HepG2 (cell line): Measurements from ENCODE around the gene POLR3F. TPM values are rescaled to one million over a fixed set of nuclear protein-coding genes. Genes with fewer than 3 reads are reported as not detected.
A peak's percentile ranks its signal among the peaks of the same experiment; 100 is the strongest.

Source experiments
- ATF4 ChIP-seq, 2 experiments: fragments of 450-650 bp in 1 of 2; sonication (generic) in 1 of 2; formaldehyde crosslinking; IDR thresholded peaks; 2 replicates each; pipeline versions ENCODE4 v1.5.0 to v1.8.0; 2020 to 2022; ENCODE audit warnings: mild to moderate bottlenecking in 1 of 2, missing genetic modification reagents in 1 of 2
- CCAR2 ChIP-seq: fragments of 200-400 bp; formaldehyde crosslinking; optimal IDR thresholded peaks from 2 replicates; pipeline ENCODE3; 2018; ENCODE audit warnings: low read depth, mild to moderate bottlenecking, low read length, moderate library complexity
- CREB3 ChIP-seq: sonication (generic); formaldehyde crosslinking; IDR thresholded peaks from 2 replicates; pipeline ENCODE4 v1.5.0; 2020; ENCODE audit warnings: missing genetic modification reagents
- E2F5 ChIP-seq: sonication (generic); formaldehyde crosslinking; conservative IDR thresholded peaks from 2 replicates; pipeline ENCODE4 v1.4.0; 2020; ENCODE audit warnings: missing genetic modification reagents
- GABPB1 ChIP-seq: IDR thresholded peaks from 2 replicates; pipeline ENCODE4 v1.6.1; 2016; ENCODE audit warnings: mild to moderate bottlenecking, missing genetic modification reagents, moderate library complexity, missing compliant biosample characterization
- KDM1A ChIP-seq: IDR thresholded peaks from 2 replicates; pipeline ENCODE4 v1.6.1; 2016; ENCODE audit warnings: missing compliant biosample characterization
- NFE2L2 ChIP-seq: fragments of 150-350 bp; IDR thresholded peaks from 2 replicates; pipeline ENCODE4 v1.6.1; 2014; ENCODE audit warnings: low read length
- PHF5A ChIP-seq: IDR thresholded peaks from one replicate; pipeline ENCODE4 v1.6.1; 2018; ENCODE audit warnings: low read depth, missing genetic modification reagents; ENCODE audit not compliant: unreplicated experiment
- PRDM4 ChIP-seq: sonication (generic); formaldehyde crosslinking; IDR thresholded peaks from 2 replicates; pipeline ENCODE4 v1.9.0; 2021; ENCODE audit warnings: missing genetic modification reagents, borderline replicate concordance
- SRSF9 ChIP-seq: fragments of 200-400 bp; formaldehyde crosslinking; IDR thresholded peaks from 2 replicates; pipeline ENCODE4 v1.6.1; 2018; ENCODE audit warnings: borderline replicate concordance, mild to moderate bottlenecking, low read depth, low read length; ENCODE audit not compliant: insufficient read depth, poor library complexity, severe bottlenecking
- STAG1 ChIP-seq: sonication (generic); formaldehyde crosslinking; IDR thresholded peaks from 2 replicates; pipeline ENCODE4 v1.4.0; 2020; ENCODE audit warnings: missing genetic modification reagents
- TBX2 ChIP-seq: sonication (generic); formaldehyde crosslinking; IDR thresholded peaks from 2 replicates; pipeline ENCODE4 v1.5.0; 2020; ENCODE audit warnings: missing genetic modification reagents, mild to moderate bottlenecking, borderline replicate concordance
- ZFP36 ChIP-seq: fragments of 150-350 bp; IDR thresholded peaks from 2 replicates; pipeline ENCODE4 v1.6.1; 2018; ENCODE audit warnings: borderline replicate concordance, low read length, low read depth; ENCODE audit not compliant: partially characterized antibody
- ZNF572 ChIP-seq: sonication (generic); formaldehyde crosslinking; IDR thresholded peaks from 2 replicates; pipeline ENCODE4 v1.5.1; 2020; ENCODE audit warnings: mild to moderate bottlenecking, missing genetic modification reagents
- ZNF609 ChIP-seq: sonication (generic); formaldehyde crosslinking; IDR thresholded peaks from 2 replicates; pipeline ENCODE4 v1.4.0; 2020; ENCODE audit warnings: mild to moderate bottlenecking, missing genetic modification reagents, borderline replicate concordance
- ZNF619 ChIP-seq: sonication (generic); formaldehyde crosslinking; IDR thresholded peaks from 2 replicates; pipeline ENCODE4 v1.4.0; 2020; ENCODE audit warnings: mild to moderate bottlenecking, missing genetic modification reagents
- ZNF629 ChIP-seq: sonication (generic); formaldehyde crosslinking; conservative IDR thresholded peaks from 2 replicates; pipeline ENCODE4 v1.5.0; 2020; ENCODE audit warnings: missing genetic modification reagents
- polyA plus RNA-seq, 8 experiments: library from polyadenylated mRNA; depleted of rRNA in 3 of 8; stranded (reverse) in 7 of 8; unstranded in 1 of 8; fragments of >200 nt; fragmentation: Illumina TruSeq in 4 of 8; extraction: Trizol in 4 of 8; gene quantifications; 2 replicates each; pipeline versions ENCODE4 v1.2.1 to v1.2.3, GENCODE V29; 2011 to 2016; ENCODE audit warnings: low read depth in 4 of 8, missing spikeins in 1 of 8, mixed read lengths in 1 of 8; ENCODE audit not compliant: insufficient read depth in 1 of 8
- total RNA-seq, 5 experiments: library from RNA; depleted of rRNA; stranded (reverse); fragments of >200 nt; fragmentation: Illumina TruSeq; extraction: Trizol; gene quantifications; 2 replicates each; pipeline ENCODE4 v1.2.3, GENCODE V29; 2016; ENCODE audit warnings: low read depth in 1 of 5

POLR3F gene
- total and polyA plus RNA-seq, 2 of the 13 experiments (the other 11 are each of a cell fraction or from before 2014, with no cell fraction given) = 11.7 to 25.5 TPM

- TF ChIP-seq ATF4 (CRISPR knock-in tag; IDR thresholded peaks at IDR 0.05) (peak in 1 of 2 experiments; percentile 79; a peak in 1 of 4 replicates), E2F5 (CRISPR knock-in tag) (peak; percentile 39), KDM1A (peak; percentile 66; the same call in 1 of the 2 replicates), PRDM4 (CRISPR knock-in tag) (peak; percentile 90; the same call in 1 of the 2 replicates), NFE2L2 (no peak; the same call in 1 of the 2 replicates), ZNF619 (CRISPR knock-in tag) (peak; percentile 97), ZNF609 (CRISPR knock-in tag) (peak; percentile 16; the same call in 1 of the 2 replicates), PHF5A (CRISPR knock-in tag) (peak; percentile 92), ZNF572 (no peak; the same call in 1 of the 2 replicates), ZFP36 (no peak), GABPB1 (CRISPR knock-in tag) (peak; percentile 96), TBX2 (CRISPR knock-in tag) (peak; percentile 93), SRSF9 (no peak), CREB3 (CRISPR knock-in tag) (peak; percentile 88), CCAR2 (no peak), ZNF629 (peak; percentile 16; the same call in 1 of the 2 replicates), STAG1 (CRISPR knock-in tag) (peak; percentile 26)
These were observed 40.3 kb downstream of the POLR3F start, which contains the start of gene SEC23B (continued) for GRCh38 chr20:18507218-18508191.
